ENCODE data around the gene HSPG2. TPM values are rescaled to one million over a fixed set of nuclear protein-coding genes. Genes with fewer than 3 reads are reported as not detected.
A peak's percentile ranks its signal among the peaks of the same experiment; 100 is the strongest.

HSPG2 gene
- total and polyA plus RNA-seq, 10 of the 15 experiments (the other 5 are each of a cell fraction or from before 2014, with no cell fraction given) = 0.30 to 3.4 (median 0.73) TPM; not detected in 2

DNA sequence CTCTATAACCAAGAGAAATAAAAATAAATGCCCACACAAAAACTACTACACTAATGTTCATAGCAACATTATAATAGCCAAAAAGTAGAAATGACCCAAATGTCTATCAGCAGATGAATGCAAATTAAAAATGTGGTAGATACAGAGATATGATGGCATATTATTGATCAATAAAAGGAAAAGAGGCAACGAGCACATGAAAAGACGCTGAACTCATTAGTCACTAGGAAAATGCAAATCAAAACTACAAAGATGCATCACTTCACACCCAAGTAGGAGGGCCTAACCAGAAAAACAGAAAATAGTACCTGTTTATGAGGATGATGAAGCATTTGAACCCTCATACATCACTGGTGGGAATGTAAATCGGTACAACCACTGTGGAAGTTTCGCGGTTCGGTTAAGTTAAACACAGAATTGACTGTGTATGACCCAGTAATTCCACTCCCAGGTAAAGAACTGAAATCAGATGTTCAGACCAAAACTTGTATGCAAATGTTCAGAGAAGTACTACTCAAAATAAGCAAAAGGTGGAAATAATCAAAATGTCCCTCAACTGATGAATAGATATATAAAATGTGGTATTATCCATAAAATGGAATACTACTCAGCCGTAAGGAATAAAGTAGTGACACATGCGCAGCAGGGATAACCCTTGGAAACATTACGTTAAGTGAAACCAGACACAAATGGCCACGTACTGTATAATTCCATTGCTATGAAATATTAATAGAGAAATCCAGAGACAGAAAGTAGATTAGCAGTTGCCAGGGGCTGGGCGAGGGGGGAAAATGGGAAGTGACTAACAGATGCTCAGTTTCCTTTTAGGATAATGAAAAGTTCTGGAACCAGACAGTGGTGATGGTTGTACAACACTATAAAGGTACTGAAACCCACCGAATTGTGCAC, 157.2 kb downstream of the HSPG2 start (continued):
- TF ChIP-seq NFXL1 (IDR thresholded peaks at IDR 0.05; ENCODE audit: borderline replicate concordance) (no peak), TCF12 (IDR thresholded peaks at IDR 0.05; ENCODE audit: low read depth, low read length) (0 out of 2 replicates have a peak, but pooled peaks have one; percentile 37), TBL1XR1 (IDR thresholded peaks at IDR 0.05; ENCODE audit: low read depth, low read length) (peak; percentile 84; the same call in 1 of the 2 replicates), NBN (IDR thresholded peaks at IDR 0.05) (no peak; the same call in 1 of the 2 replicates), PAX8 (IDR thresholded peaks at IDR 0.05) (no peak; the same call in 1 of the 2 replicates), SMC3 (IDR thresholded peaks at IDR 0.05; ENCODE audit: borderline replicate concordance, low read length) (no peak), ZSCAN29 (IDR thresholded peaks at IDR 0.05) (no peak), ZNF274 (IDR thresholded peaks at IDR 0.05; ENCODE audit: insufficient read depth, insufficient read length) (no peak), CBX5 (IDR thresholded peaks at IDR 0.05; ENCODE audit: low read depth) (no peak), PML (IDR thresholded peaks at IDR 0.05; ENCODE audit: low read length) (no peak), CEBPB (IDR thresholded peaks at IDR 0.05; ENCODE audit: borderline replicate concordance in 1 of 2, low read depth in 2 of 2, low read length in 2 of 2) (peak in 1 of 2 experiments; percentile 57; a peak in 2 of 4 replicates), SRF (IDR thresholded peaks at IDR 0.05; ENCODE audit: low read depth in 2 of 2, low read length in 2 of 2) (no peak), EP300 (IDR thresholded peaks at IDR 0.05; ENCODE audit: borderline replicate concordance in 1 of 2, control insufficient read depth in 1 of 2, low read depth in 2 of 2, low read length in 2 of 2) (peak; percentile 93 to 94), MXI1 (IDR thresholded peaks at IDR 0.05; ENCODE audit: low read depth, low read length) (peak; percentile 71; the same call in 1 of the 2 replicates), TCF3 (IDR thresholded peaks at IDR 0.05; ENCODE audit: borderline replicate concordance, insufficient read depth, low read depth, low read length) (0 out of 2 replicates have a peak, but pooled peaks have one; percentile 18), RAD51 (IDR thresholded peaks at IDR 0.05) (no peak)
- TF ChIP-seq, protein P1, sequence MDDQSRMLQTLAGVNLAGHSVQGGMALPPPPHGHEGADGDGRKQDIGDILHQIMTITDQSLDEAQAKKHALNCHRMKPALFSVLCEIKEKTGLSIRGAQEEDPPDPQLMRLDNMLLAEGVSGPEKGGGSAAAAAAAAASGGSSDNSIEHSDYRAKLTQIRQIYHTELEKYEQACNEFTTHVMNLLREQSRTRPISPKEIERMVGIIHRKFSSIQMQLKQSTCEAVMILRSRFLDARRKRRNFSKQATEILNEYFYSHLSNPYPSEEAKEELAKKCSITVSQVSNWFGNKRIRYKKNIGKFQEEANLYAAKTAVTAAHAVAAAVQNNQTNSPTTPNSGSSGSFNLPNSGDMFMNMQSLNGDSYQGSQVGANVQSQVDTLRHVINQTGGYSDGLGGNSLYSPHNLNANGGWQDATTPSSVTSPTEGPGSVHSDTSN (IDR thresholded peaks at IDR 0.05; ENCODE audit: insufficient replicate concordance, low read depth, low read length) = no peak
- TF ChIP-seq, protein P2, sequence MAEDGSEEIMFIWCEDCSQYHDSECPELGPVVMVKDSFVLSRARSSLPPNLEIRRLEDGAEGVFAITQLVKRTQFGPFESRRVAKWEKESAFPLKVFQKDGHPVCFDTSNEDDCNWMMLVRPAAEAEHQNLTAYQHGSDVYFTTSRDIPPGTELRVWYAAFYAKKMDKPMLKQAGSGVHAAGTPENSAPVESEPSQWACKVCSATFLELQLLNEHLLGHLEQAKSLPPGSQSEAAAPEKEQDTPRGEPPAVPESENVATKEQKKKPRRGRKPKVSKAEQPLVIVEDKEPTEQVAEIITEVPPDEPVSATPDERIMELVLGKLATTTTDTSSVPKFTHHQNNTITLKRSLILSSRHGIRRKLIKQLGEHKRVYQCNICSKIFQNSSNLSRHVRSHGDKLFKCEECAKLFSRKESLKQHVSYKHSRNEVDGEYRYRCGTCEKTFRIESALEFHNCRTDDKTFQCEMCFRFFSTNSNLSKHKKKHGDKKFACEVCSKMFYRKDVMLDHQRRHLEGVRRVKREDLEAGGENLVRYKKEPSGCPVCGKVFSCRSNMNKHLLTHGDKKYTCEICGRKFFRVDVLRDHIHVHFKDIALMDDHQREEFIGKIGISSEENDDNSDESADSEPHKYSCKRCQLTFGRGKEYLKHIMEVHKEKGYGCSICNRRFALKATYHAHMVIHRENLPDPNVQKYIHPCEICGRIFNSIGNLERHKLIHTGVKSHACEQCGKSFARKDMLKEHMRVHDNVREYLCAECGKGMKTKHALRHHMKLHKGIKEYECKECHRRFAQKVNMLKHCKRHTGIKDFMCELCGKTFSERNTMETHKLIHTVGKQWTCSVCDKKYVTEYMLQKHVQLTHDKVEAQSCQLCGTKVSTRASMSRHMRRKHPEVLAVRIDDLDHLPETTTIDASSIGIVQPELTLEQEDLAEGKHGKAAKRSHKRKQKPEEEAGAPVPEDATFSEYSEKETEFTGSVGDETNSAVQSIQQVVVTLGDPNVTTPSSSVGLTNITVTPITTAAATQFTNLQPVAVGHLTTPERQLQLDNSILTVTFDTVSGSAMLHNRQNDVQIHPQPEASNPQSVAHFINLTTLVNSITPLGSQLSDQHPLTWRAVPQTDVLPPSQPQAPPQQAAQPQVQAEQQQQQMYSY (CRISPR knock-in tag; IDR thresholded peaks at IDR 0.05) = no peak
- TF ChIP-seq, protein P3, sequence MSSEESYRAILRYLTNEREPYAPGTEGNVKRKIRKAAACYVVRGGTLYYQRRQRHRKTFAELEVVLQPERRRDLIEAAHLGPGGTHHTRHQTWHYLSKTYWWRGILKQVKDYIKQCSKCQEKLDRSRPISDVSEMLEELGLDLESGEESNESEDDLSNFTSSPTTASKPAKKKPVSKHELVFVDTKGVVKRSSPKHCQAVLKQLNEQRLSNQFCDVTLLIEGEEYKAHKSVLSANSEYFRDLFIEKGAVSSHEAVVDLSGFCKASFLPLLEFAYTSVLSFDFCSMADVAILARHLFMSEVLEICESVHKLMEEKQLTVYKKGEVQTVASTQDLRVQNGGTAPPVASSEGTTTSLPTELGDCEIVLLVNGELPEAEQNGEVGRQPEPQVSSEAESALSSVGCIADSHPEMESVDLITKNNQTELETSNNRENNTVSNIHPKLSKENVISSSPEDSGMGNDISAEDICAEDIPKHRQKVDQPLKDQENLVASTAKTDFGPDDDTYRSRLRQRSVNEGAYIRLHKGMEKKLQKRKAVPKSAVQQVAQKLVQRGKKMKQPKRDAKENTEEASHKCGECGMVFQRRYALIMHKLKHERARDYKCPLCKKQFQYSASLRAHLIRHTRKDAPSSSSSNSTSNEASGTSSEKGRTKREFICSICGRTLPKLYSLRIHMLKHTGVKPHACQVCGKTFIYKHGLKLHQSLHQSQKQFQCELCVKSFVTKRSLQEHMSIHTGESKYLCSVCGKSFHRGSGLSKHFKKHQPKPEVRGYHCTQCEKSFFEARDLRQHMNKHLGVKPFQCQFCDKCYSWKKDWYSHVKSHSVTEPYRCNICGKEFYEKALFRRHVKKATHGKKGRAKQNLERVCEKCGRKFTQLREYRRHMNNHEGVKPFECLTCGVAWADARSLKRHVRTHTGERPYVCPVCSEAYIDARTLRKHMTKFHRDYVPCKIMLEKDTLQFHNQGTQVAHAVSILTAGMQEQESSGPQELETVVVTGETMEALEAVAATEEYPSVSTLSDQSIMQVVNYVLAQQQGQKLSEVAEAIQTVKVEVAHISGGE (CRISPR knock-in tag; IDR thresholded peaks at IDR 0.05) = no peak
- TF ChIP-seq, protein P4, sequence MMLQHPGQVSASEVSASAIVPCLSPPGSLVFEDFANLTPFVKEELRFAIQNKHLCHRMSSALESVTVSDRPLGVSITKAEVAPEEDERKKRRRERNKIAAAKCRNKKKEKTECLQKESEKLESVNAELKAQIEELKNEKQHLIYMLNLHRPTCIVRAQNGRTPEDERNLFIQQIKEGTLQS (IDR thresholded peaks at IDR 0.05; ENCODE audit: borderline replicate concordance, extremely low read depth, low read depth, low read length) = no peak

Data from GM12878 (cell line).